ENCODE results near the gene MYO16.
"Not testable (repeated sequence)": the region's sequence is repeated elsewhere in the genome, so short reads cannot be mapped to it uniquely, and the experiment has no call there.

Gene MYO16

DNA sequence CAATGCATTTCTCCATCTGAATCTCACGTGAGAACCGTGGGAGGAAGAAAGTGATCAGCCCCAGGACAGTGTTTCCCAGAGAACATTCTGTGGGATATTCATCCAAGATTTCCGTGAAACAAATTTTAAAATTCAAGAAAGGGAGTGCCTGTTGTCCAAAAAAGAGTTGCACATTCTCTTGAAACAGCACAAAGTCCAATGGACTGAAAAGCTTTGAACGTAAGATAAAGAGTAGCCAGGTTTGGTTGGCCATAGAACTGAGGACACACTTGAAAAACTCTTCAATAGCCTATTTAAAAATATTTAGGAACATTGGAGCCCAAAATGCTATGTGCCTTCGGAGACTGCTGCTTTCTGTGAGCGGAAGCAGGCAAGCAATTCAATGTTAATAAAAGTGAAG, 353.9 kb downstream of the MYO16 start:
- DNase-seq (ENCODE audit: low spot score): no peak

DNA sequence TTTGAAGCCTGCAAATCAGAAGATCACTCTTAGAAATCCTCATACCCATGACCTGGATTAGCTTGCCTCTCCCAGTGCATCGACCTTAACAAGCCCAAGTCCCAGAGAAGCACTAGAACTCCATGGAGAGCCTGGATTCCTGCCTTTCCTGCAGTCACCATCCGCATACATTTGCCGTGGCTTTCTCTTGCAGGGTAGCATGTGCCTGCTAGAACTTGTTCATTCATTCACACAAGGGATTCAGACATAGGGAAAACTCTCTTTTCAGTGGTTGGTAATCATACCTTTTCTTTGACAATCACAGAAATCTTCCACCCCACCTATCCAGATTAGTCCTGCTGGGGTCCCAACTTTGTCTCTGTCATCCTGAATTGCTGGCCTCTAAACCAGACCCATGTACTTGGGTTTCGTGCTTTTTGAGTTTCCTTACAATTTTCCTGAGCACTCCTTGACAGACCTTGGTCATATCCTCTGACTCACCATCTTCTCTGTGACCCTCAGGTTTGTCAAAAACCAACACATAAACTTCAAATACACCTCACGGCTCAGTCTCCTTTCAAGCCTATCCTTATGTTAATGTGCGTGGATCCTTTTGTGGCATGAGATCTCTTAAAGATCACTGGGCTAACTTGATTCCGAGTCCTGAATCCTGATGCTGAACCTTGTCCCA, 355.0 kb downstream of the MYO16 start:
- no peak for DNase-seq (ENCODE audit: low spot score)

DNA sequence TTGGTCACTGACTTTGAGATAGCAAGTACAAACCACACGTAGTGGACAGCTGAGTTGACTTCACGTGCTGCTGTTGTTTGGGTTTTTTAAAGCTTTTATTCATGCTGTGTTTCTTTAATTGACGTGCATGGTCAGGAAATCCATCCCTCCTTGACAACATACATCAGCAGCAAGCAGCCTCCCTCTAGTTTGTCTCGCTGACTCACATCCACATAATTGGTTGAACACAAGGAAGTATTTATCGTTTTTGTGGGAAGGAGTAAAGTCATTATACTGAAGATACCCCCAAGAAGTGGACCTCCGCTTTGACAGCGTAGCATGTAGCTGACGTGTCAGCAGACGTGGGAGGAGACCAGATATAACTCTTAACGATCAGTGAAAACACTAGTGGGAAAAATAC, 355.8 kb downstream of the MYO16 start:
- no peak for DNase-seq (ENCODE audit: low spot score)

DNA sequence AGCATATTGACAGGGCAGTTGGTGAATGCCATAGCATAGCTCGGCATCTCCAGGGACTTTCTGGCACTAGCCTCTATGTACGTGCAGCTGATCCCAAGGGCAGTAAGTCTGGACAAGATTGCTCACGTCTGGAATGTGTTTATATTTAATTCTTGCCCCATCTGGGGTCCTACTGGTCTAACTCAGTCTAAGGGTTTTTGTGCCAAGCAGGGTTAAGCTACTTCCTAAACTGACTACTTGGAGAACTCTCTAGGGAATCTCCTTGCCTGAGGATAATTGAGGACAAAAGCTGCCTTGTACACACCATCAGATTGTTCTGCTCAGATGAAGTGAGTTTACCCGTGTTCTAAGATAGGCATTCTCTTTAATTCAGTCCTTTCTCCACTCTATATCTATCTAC, 358.1 kb downstream of the MYO16 start:
- DNase-seq (ENCODE audit: low spot score): peak; percentile 23

DNA sequence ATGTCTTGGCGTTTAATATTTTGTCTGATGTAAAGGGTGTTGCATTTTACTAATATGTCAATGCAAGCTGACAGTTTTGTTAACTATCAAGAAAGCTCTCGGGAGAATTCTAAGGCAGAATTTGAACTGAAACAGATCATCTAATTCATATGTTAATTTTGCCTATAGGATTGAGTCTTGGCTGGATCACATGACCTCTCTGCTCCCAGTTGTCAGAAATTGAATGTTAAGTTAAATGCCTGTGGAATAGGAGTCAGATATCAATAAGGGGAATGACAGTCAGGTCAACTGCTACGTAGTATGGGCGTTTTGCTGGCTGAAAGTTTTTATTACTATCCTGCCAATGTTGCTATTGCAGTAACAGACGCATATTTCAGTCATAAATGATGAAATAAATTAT, 358.5 kb downstream of the MYO16 start:
- DNase-seq (ENCODE audit: low spot score): no peak

DNA sequence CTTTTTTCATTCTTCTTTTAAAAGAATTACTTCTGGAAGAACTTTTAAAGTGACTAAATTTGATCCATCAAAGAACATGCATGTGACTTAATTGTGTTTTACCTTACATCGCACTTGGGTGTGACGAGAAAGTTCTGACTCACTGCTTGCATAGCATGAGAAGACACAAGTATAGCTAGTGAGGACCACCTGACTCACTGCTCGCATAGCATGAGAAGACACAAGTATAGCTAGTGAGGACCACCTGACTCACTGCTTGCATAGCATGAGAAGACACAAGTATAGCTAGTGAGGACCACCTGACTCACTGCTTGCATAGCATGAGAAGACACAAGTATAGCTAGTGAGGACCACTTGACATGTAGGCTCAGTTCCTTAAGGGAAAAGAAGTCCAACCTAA, 362.0 kb downstream of the MYO16 start:
- DNase-seq (ENCODE audit: low spot score): not testable (repeated sequence)

DNA sequence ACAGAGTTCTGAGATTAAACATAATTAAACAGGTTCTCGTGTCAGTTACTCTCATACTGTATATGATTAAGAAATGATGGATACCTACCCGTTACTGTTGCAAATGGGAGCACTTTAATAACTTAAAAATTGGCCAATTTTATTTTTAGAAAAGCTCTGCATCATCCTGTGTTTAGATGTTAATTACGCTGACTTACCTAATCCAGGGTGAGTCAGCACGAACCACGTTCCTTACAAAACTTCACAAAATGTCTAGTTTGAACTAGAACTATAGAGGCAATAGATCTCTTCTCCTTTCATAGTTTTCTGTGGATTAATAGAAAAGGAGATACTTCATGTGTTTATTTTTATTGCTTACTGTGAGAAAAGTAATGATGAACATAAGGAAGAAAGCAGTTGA, 363.9 kb downstream of the MYO16 start:
- peak; percentile 9 for DNase-seq (ENCODE audit: low spot score)

DNA sequence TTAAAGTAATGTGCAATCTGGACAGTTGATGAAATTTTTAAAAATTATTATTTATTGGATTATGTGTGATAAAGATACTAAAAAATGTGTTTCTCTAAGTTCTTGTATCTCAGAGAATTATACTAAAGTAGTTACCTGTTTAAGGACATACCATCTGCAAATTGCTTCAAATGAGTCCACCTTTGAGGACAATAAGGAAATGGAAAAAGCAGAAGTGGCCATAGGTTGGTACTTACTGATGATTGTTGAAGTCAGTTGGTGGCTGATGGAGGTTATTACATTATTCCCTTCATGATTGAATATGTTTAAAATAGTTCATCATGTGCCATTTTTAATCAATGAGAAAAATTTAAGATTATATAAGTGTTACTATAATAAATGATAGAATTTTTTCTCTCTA, 367.0 kb downstream of the MYO16 start:
- no peak for DNase-seq (ENCODE audit: low spot score)

DNA sequence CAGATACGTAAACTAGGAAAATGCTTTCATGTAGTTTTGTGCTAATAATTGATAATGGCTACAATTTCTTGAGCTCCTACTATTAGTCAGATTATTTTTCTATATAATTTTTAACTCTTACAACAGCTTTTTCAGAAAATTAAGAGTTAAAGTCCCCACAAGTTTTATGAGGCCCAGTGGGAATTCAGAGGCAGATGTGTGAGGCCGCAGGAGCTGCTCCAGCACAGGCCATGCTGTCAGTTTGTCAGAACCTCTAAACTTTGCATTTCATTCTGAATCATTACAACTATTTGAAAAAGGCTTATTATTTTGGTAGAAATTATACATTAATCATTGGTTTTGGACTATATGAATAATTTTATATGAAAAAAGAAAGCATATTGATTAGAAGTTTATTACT, 370.8 kb downstream of the MYO16 start:
- DNase-seq (ENCODE audit: low spot score): no peak

DNA sequence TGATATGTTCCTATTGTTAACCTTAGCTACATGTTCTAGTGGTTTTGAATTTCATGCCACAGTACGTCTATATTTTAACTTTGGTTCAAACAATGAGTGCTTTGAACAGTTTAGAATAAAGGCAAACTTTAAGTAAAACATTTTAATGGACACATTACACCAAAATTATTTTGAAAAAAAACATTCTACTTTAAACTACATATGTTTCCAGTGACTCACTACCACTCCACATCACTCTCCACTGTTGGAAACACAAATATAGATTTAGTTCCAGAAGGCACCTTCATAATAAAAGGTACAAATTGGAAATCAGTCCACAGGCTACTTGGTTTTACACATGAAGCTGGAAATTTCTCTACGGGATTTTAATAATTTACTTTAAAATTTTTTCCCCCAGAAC, 373.5 kb downstream of the MYO16 start:
- DNase-seq (ENCODE audit: low spot score): no peak

DNA sequence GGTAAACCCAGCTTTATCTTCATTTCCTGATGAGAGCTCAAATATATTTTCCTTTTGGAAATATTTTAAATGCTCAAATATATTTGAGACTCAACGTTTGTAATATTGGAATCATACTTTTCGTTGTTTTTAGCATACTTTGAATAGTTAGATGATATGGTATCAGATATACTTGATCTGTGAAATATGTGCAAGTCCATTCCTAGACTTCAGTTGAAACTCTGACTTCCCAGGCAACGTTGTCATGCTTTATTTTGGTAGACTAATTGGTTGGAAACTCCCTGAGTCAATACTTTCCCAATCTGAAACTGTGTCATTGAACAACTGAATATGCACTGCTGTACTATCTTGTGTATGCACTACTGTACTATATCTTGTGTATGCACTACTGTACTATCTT, 378.5 kb downstream of the MYO16 start:
- DNase-seq (ENCODE audit: low spot score): no peak

DNA sequence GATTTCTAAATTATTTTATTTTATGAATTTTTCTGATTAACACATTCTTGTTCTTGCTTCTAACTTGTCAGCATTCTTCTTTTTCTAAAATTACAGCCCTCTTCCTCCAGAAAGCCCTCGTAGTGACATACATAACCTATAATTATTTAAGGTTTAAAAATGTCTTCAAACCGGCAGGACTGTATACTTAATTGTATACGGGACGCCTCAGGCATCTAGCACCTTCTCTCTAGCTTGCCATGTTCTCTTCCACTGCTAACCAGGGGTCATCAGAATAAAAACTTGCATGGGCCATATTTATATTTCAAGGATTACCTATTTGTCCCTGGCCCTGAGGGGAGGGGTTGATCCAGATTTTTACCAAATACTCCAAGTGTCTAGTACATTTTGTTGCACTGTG, 380.3 kb downstream of the MYO16 start:
- no peak for DNase-seq (ENCODE audit: low spot score)

DNA sequence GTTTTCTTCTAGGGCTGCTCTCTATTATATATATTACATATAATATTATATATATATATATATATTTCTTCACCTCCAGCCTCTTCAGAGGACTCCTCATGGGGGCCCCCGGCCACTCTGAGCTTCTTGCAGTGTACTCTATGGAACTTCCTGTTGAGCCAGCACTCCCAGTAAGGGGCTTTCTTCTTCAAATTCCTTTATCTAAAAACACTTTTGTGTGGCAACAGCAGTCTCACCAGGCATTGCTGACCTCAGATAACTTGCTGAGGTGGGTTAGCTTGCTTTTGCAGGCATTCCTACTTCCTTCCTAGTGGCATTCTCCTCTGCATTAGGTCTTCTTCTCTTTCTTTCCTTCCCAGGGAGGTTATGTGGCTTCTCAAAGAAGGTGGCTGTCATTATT, 381.5 kb downstream of the MYO16 start:
- no peak for DNase-seq (ENCODE audit: low spot score)

DNA sequence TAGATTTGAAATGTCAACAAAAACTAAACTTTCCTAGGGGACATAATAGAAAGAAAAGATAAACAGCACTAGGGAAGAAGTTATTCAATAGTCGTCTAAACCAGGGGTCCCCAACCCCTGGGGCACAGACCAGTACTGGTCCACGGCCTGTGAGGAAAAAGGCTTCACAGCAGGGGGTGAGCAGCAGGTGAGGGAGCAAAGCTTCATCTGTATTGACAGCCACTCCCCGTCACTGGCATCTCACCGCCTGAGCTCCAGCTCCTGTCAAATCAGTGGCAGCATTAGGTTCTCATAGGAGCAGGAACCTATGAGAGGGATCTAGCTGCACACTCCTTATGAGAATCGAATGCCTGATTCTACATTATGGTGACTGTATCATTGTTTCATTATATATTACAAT, 382.7 kb downstream of the MYO16 start:
- DNase-seq (ENCODE audit: low spot score): no peak

DNA sequence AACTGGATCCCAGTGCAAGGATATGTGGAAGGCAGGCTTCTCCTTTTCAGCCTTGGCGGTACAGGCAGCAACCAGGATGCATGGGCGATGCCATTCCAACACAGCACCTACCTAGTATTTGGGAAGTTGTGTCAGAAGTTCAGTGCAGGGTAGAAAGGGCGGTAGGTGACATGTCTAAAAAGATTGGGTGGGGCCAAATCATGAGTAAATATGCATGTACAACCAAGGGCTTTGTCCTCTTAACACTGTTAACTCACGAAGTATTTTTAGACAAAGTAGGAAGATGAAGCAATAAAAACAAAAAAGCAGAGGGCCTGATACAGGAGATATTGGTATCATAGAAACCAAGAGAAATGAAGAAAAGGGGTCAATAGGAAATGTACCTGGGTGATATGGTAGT, 392.1 kb downstream of the MYO16 start:
- DNase-seq (ENCODE audit: low spot score): no peak

DNA sequence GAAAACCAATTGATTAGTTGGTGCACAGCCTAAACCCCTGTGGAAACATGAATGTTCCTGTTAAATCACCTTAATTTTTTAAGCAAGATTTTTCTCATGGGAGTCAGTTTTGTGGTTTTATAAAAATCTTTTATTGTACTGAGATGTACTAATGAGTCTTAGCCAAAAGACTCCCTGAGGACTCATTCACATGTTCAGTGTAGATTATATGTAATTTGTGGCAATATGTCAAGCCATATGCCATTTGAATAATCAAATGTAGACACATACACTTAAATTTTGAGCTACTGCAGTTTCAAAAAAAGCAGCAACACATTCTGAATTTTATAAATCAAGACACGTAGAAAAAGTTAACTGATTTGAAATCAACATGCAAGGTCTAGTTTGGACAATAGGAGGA, 395.2 kb downstream of the MYO16 start:
- no peak for DNase-seq (ENCODE audit: low spot score)

DNA sequence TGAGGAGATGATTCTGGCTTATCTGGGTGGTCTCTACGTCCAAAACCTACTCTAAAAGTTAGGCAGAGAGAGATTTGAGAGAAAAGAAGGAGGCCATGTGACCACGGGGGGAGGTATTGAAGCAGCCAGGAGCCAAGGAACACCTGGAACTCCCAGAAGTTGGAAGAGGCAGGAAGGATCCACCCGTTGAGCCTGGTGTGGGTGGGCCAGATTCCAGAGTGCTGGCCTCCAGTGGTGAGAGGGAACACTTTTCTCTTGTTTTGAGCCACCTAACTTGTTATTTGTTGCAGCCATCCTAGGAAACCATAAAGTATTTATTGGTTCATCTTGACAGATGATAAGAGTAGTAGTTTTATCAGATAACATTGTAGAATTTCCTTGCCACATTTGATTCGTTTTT, 396.9 kb downstream of the MYO16 start:
- no peak for DNase-seq (ENCODE audit: low spot score)

DNA sequence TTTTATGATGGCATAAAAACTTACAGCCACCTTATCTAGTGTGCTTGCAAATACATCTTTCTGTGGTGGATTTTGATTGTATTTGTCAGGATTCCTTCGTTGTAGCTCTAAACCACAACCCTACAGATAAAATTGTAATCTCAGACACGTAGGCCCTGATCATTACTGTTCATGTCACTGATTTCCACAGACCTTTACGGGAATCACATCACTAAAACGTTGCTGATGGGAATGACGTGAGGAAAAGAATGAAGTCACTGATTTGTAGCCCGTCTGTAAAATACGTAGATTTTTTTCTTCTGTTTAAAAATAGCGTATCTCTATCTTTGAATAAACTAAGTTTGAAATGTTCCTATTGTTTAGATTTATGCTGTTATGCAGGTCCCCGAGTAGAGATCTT, 399.2 kb downstream of the MYO16 start:
- no peak for DNase-seq (ENCODE audit: low spot score)

DNA sequence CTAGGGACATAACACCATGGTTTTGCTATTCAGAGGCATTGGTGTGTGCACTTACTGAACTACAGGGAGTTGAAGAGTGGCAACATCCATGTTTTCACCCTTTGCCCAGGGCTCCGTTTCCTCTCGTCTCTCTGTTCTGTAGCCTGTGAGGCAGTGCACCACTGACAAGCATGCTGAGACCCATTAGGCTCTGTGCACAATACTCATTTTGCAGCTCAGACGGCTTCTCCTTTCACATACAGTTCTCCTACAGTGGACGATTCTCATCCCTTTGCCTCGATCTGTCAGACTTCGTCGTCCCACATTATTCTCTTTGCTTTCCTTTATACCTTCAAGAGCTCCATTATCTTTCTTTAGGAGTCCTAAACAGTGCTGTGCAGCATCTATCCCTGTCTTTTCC, 403.7 kb downstream of the MYO16 start:
- DNase-seq (ENCODE audit: low spot score): no peak

DNA sequence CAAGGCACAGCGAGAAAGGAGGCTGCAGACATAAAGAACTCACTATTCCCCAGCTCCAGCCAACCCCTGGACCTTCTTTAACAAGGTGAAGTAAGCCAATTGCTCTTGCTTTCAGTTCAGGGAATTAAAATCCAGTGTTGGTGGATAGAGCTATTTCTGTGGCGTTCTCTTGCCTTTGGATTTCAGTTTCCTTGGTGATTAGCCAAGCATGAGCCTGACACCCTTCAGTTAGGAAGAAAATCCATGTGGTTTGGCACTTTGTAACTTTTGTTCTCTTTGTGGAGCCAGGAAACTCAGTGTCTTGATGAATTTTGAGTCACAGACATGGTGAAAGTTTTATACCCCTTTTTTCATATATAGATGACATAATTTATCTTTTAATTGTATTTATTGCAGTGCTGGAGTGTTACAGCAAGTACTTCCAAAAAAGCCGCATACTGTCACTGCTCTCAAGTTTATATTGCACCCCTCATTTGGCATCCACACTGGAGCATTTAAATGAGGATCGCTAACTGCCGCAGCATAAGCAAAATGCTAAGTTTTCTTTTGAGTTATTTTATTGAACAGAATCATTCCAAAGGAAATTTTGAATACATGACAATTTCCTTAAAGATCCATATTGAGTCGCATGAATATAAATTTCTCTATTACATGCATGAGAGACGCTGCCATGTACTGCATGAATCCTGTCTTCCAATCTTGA, 406.8 kb downstream of the MYO16 start:
- peak; percentile 7 for DNase-seq (ENCODE audit: low spot score)

DNA sequence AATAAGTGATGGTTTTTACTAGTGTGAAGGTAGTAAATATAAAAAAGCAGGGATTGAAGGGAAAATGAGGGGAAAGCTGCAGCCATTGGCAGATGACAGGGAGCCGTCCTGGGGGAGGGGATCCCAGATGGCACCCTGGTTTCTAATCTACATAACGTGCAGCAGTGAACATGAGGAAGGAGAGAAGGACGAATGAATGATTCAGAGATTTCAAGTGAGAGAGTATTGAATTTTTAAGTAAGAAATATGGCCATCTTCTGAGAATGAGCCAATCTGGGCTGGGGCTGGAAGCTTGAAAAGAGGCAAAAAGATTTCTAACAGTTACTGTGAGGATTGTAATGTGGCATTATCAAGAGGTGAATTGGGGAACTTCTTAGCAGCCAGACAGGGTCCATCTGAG, 414.2 kb downstream of the MYO16 start:
- no peak for DNase-seq (ENCODE audit: low spot score)

DNA sequence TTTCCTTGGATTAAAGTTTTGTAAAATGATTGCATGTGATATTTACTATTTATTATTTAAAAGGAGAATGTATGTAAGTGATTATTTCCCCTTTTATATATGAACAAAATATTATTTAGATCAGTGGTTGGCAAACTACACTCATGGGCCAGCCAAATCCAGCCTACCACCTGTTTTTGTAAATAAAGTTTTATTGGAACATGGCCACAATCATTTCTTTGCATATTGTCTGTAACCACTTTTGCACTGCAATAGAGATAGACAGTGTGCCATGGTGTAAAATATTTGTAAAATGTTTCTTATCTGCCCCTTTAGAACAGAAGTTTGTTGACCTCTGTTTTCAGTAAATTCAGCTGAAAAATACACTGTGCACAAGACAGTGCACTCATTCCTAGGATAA, 426.4 kb downstream of the MYO16 start:
- no peak for DNase-seq (ENCODE audit: low spot score)

DNA sequence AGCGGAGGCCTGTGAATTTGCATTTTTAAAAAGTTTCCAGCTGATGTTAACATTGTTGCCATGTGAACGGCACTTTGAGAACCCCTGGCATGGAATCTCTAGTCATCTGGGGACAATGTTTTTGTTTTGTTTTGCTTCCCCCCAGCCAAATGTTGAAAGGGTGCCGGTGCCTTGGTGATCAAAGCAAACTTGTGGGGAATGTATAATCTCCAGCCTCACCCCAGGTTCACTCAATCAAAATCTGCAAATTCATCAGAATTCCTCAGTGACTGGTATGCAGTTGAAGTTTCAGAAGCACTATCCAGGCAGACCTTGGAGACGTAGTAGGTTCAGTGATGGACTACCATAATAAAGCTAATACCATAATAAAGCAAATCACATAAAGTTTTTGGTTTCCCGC, 428.7 kb downstream of the MYO16 start:
- no peak for DNase-seq (ENCODE audit: low spot score)

DNA sequence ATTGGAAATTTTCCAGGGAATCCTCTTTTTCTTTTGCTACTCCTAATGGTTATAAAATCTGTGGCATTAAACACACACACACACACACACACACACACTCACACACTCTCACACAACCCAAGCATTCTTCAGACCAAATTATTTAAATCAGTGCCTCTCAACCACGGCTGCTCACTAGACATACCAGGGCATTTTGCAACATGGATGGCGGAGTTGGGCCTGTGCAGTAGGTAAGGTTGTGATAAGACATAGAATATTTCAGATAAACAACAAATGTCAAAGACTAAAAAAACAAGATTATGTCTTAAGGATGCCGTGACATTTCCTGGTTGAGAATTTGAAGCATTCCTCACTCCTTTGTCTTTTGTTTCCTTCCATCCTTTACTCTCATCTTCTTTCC, 443.1 kb downstream of the MYO16 start:
- DNase-seq (ENCODE audit: low spot score): no peak
